ENCODE data around the gene GGCX.

GGCX gene

GRCh38 chr2:85583667-85584353, 22.5 kb upstream of the GGCX start:
- DNase-seq (ENCODE audit: extremely low spot score) = no peak
- ChIA-PET CTCF (interaction anchor here (1.2 to 2.7 kb wide), 2 partner anchors 10 to 22 kb away, joined by 3 to 7 read pairs; no protein-coding TSS in a partner anchor), POLR2A (interaction anchor here (0.6 kb wide), 1 partner anchor 45 kb away, joined by 3 read pairs; the partner anchor contains the start of gene MAT2A)
- TF ChIP-seq CTCF (IDR thresholded peaks at IDR 0.05; ENCODE audit: control extremely low read depth, extremely low read depth, low read depth, missing control alignments) = no peak

- CTCF ChIA-PET = interaction anchor here (2.7 kb wide), 1 partner anchor 11 kb away, joined by 7 read pairs; no protein-coding TSS in a partner anchor
- no peak for DNase-seq (ENCODE audit: extremely low spot score)
- POLR2A ChIA-PET = no interaction called here
- no peak for TF ChIP-seq CTCF (IDR thresholded peaks at IDR 0.05; ENCODE audit: control extremely low read depth, extremely low read depth, low read depth, missing control alignments)
Observed at GRCh38 chr2:85582492-85582891, 21.2 kb upstream of the GGCX start.

- POLR2A ChIA-PET = interaction anchor here (1.3 kb wide), 1 partner anchor 41 kb away, joined by 8 read pairs; the partner anchor contains the start of gene MAT2A
- no peak for DNase-seq (ENCODE audit: extremely low spot score)
- CTCF ChIA-PET = interaction anchor here (1.2 kb wide), 1 partner anchor 8 kb away, joined by 5 read pairs; no protein-coding TSS in a partner anchor
- no peak for TF ChIP-seq CTCF (IDR thresholded peaks at IDR 0.05; ENCODE audit: control extremely low read depth, extremely low read depth, low read depth, missing control alignments)
Observed at GRCh38 chr2:85580206-85580605, 18.9 kb upstream of the GGCX start.

- DNase-seq (ENCODE audit: extremely low spot score) = no peak
- POLR2A ChIA-PET = interaction anchor here (0.7 to 1.3 kb wide), 2 partner anchors 40 to 205 kb away, joined by 3 to 8 read pairs; partner anchors contain the start of gene MAT2A
- TF ChIP-seq CTCF (IDR thresholded peaks at IDR 0.05; ENCODE audit: control extremely low read depth, extremely low read depth, low read depth, missing control alignments) = no peak
- CTCF ChIA-PET = interaction anchor here (1.2 to 2.1 kb wide), 4 partner anchors 9 to 158 kb away, joined by 3 to 8 read pairs (median 4); no protein-coding TSS in a partner anchor
Observed at GRCh38 chr2:85579266-85579935, 18.1 kb upstream of the GGCX start.

DNA sequence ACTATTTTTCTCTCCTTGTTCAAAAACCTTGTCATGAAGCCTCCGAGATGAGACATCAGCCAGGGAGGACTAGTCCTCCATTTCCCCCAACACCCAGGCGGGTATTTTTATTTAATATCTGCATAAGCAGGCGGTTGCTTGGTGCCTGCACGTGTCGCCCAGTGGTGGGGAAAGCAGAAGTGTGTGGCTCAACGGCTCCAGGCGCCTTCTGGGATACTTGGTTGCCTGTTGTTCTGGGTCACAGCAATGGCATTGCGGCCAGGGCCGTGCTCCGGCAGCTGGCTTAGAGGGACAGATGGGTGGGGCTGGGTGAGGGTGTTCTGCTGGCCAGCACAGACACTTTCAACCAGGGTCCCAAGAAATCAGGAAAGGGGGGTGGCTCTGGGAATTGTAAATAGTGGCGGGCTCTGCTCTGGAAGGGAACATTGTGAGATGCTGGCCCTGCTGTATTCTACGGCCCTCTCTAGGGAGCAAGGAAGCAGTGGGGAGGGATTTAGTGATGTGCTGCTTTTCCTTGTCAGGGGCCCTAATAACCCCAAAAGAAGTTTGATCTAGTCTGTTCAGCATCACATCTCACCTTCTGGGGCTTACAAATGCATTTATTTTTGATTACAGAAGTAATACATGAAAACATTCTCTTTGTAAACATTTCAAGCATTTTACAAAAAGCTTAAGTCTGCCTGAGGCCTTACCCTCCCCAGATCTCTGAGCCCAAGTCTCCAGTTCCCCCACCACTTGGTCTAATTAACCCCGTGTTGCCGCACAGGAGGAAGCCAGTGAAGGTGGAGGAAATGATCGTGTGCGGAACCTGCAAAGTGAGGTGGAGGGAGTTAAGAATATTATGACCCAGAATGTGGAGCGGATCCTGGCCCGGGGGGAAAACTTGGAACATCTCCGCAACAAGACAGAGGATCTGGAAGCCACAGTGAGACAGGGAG, 17.2 kb upstream of the GGCX start:
- peak; percentile 52 for DNase-seq (ENCODE audit: extremely low spot score)
- ChIA-PET POLR2A (interaction anchor here (1.1 to 1.3 kb wide), 2 partner anchors 39 kb away, joined by 8 to 12 read pairs; partner anchors contain the start of gene MAT2A), CTCF (interaction anchor here (0.9 to 2.6 kb wide), 8 partner anchors 9 to 157 kb away, joined by 3 to 9 read pairs (median 4); no protein-coding TSS in a partner anchor)
- TF ChIP-seq CTCF (IDR thresholded peaks at IDR 0.05; ENCODE audit: control extremely low read depth, extremely low read depth, low read depth, missing control alignments) = no peak

Measured in GM10248 (cell line).